ENCODE results near the gene WDR88.

GRCh38 chr19:33208371-33208895, 76.5 kb downstream of the WDR88 start:
- TF ChIP-seq ZNF24 (IDR thresholded peaks at IDR 0.05) (no peak), ELK1 (IDR thresholded peaks at IDR 0.05; ENCODE audit: low read depth, low read length) (no peak)

All from GM12878 (cell line).